ENCODE measurements around the gene VNN1.
"Not testable (repeated sequence)": the region's sequence is repeated elsewhere in the genome, so short reads cannot be mapped to it uniquely, and the experiment has no call there.

VNN1 gene

GRCh38 chr6:132648828-132649227 lies 65.0 kb downstream of the VNN1 start:
- Histone ChIP-seq H3K4me1 (ENCODE audit: control insufficient read depth, insufficient read depth, low read length, unreplicated experiment) (no peaks in the 10 kb centered on the region), H3K4me3 (ENCODE audit: low read depth, low read length) (no peak overlapping the region), H3K27me3 (ENCODE audit: insufficient read depth, low read length) (peaks cover 7% of the 10 kb centered on the region; the same call in 1 of the 2 replicates)

GRCh38 chr6:132648356-132648755 lies 65.5 kb downstream of the VNN1 start:
- Histone ChIP-seq H3K4me3 (ENCODE audit: low read depth, low read length) (no peak overlapping the region), H3K27me3 (ENCODE audit: insufficient read depth, low read length) (peaks cover 8% of the 10 kb centered on the region), H2AFZ (ENCODE audit: low read length, unreplicated experiment) (no peak overlapping the region)

More at GRCh38 chr6:132648828-132649227, 65.0 kb downstream of the VNN1 start:
- H3K27ac ChIP-seq (ENCODE audit: low read depth, low read length) = no peak overlapping the region
- H3K79me2 ChIP-seq (ENCODE audit: control insufficient read depth, insufficient read depth, low read length, unreplicated experiment) = no peaks in the 10 kb centered on the region
- H3K36me3 ChIP-seq (ENCODE audit: insufficient read depth, low read length) = no peaks in the 10 kb centered on the region
- H2AFZ ChIP-seq (ENCODE audit: low read length, unreplicated experiment) = no peak overlapping the region

GRCh38 chr6:132643547-132643946 lies 70.3 kb downstream of the VNN1 start:
- Histone ChIP-seq H3K27ac (ENCODE audit: low read depth, low read length) (no peak overlapping the region), H2AFZ (ENCODE audit: low read length, unreplicated experiment) (no peak overlapping the region), H3K27me3 (ENCODE audit: insufficient read depth, low read length) (peaks cover 23% of the 10 kb centered on the region), H3K79me2 (ENCODE audit: control insufficient read depth, insufficient read depth, low read length, unreplicated experiment) (no peaks in the 10 kb centered on the region), H3K4me1 (ENCODE audit: control insufficient read depth, insufficient read depth, low read length, unreplicated experiment) (no peaks in the 10 kb centered on the region), H3K36me3 (ENCODE audit: insufficient read depth, low read length) (no peaks in the 10 kb centered on the region), H3K4me3 (ENCODE audit: low read depth, low read length) (no peak overlapping the region)

More at GRCh38 chr6:132648356-132648755, 65.5 kb downstream of the VNN1 start:
- no peaks in the 10 kb centered on the region for H3K36me3 ChIP-seq (ENCODE audit: insufficient read depth, low read length)
- H3K4me1 ChIP-seq (ENCODE audit: control insufficient read depth, insufficient read depth, low read length, unreplicated experiment) = no peaks in the 10 kb centered on the region
- H3K79me2 ChIP-seq (ENCODE audit: control insufficient read depth, insufficient read depth, low read length, unreplicated experiment) = no peaks in the 10 kb centered on the region
- H3K27ac ChIP-seq (ENCODE audit: low read depth, low read length) = no peak overlapping the region

GRCh38 chr6:132637135-132637534 lies 76.7 kb downstream of the VNN1 start:
- not testable (repeated sequence) for H3K27ac ChIP-seq (ENCODE audit: low read depth, low read length); H3K36me3 ChIP-seq (ENCODE audit: insufficient read depth, low read length); H3K79me2 ChIP-seq (ENCODE audit: control insufficient read depth, insufficient read depth, low read length, unreplicated experiment); H3K4me3 ChIP-seq (ENCODE audit: low read depth, low read length); H3K4me1 ChIP-seq (ENCODE audit: control insufficient read depth, insufficient read depth, low read length, unreplicated experiment); H2AFZ ChIP-seq (ENCODE audit: low read length, unreplicated experiment)
- peaks cover 60% of the 10 kb centered on the region for H3K27me3 ChIP-seq (ENCODE audit: insufficient read depth, low read length)

GRCh38 chr6:132635906-132636305 lies 77.9 kb downstream of the VNN1 start:
- H3K4me3 ChIP-seq (ENCODE audit: low read depth, low read length); H3K4me1 ChIP-seq (ENCODE audit: control insufficient read depth, insufficient read depth, low read length, unreplicated experiment); H3K79me2 ChIP-seq (ENCODE audit: control insufficient read depth, insufficient read depth, low read length, unreplicated experiment); H2AFZ ChIP-seq (ENCODE audit: low read length, unreplicated experiment); H3K27ac ChIP-seq (ENCODE audit: low read depth, low read length); H3K36me3 ChIP-seq (ENCODE audit: insufficient read depth, low read length): not testable (repeated sequence)
- peaks cover 66% of the 10 kb centered on the region for H3K27me3 ChIP-seq (ENCODE audit: insufficient read depth, low read length)

GRCh38 chr6:132635288-132635687 lies 78.6 kb downstream of the VNN1 start:
- H3K4me3 ChIP-seq (ENCODE audit: low read depth, low read length); H2AFZ ChIP-seq (ENCODE audit: low read length, unreplicated experiment); H3K4me1 ChIP-seq (ENCODE audit: control insufficient read depth, insufficient read depth, low read length, unreplicated experiment): not testable (repeated sequence)

GRCh38 chr6:132634796-132635195 lies 79.1 kb downstream of the VNN1 start:
- H3K36me3 ChIP-seq (ENCODE audit: insufficient read depth, low read length) = no peaks in the 10 kb centered on the region
- no peaks in the 10 kb centered on the region for H3K4me1 ChIP-seq (ENCODE audit: control insufficient read depth, insufficient read depth, low read length, unreplicated experiment)
- peaks cover 74% of the 10 kb centered on the region for H3K27me3 ChIP-seq (ENCODE audit: insufficient read depth, low read length)
- no peak overlapping the region for H3K4me3 ChIP-seq (ENCODE audit: low read depth, low read length)
- H3K79me2 ChIP-seq (ENCODE audit: control insufficient read depth, insufficient read depth, low read length, unreplicated experiment) = no peaks in the 10 kb centered on the region
- no peak overlapping the region for H2AFZ ChIP-seq (ENCODE audit: low read length, unreplicated experiment)
- no peak overlapping the region for H3K27ac ChIP-seq (ENCODE audit: low read depth, low read length)

More at GRCh38 chr6:132635288-132635687, 78.6 kb downstream of the VNN1 start:
- H3K79me2 ChIP-seq (ENCODE audit: control insufficient read depth, insufficient read depth, low read length, unreplicated experiment); H3K27ac ChIP-seq (ENCODE audit: low read depth, low read length); H3K36me3 ChIP-seq (ENCODE audit: insufficient read depth, low read length): not testable (repeated sequence)
- H3K27me3 ChIP-seq (ENCODE audit: insufficient read depth, low read length) = peaks cover 72% of the 10 kb centered on the region

GRCh38 chr6:132633362-132633761 lies 80.5 kb downstream of the VNN1 start:
- H3K27ac ChIP-seq (ENCODE audit: low read depth, low read length) = no peak overlapping the region
- no peak overlapping the region for H3K4me3 ChIP-seq (ENCODE audit: low read depth, low read length)
- no peak overlapping the region for H2AFZ ChIP-seq (ENCODE audit: low read length, unreplicated experiment)
- H3K4me1 ChIP-seq (ENCODE audit: control insufficient read depth, insufficient read depth, low read length, unreplicated experiment) = no peaks in the 10 kb centered on the region
- H3K27me3 ChIP-seq (ENCODE audit: insufficient read depth, low read length) = peaks cover 77% of the 10 kb centered on the region
- no peaks in the 10 kb centered on the region for H3K36me3 ChIP-seq (ENCODE audit: insufficient read depth, low read length)
- H3K79me2 ChIP-seq (ENCODE audit: control insufficient read depth, insufficient read depth, low read length, unreplicated experiment) = no peaks in the 10 kb centered on the region

All from ACC112 (cell line).